Prostate gland (tissue), 2 donors: ENCODE measurements around the gene FILIP1. TPM values are rescaled to one million over a fixed set of nuclear protein-coding genes. Genes with fewer than 3 reads are reported as not detected.

Source experiments
- DNase-seq: peaks from one replicate; pipeline ENCODE4 v3.0.0-alpha.2; 2019; ENCODE audit warnings: low spot score
- H3K27ac ChIP-seq, 2 donors: fragments of 200-600 bp; sonication (generic); 2 replicates each; pipeline ENCODE4 v1.5.1; 2017 to 2019
- H3K27me3 ChIP-seq: fragments of 200-600 bp; sonication (generic); replicated peaks from 2 replicates; pipeline ENCODE4 v1.5.1; 2019; ENCODE audit not compliant: insufficient read depth
- H3K36me3 ChIP-seq, 2 donors: fragments of 200-600 bp; sonication (generic); 1 replicate in 1 of 2; 2 replicates in 1 of 2; pipeline versions ENCODE4 v1.5.1 to v1.8.1; 2017 to 2019
- H3K4me1 ChIP-seq: fragments of 200-600 bp; sonication (generic); replicated peaks from 2 replicates; pipeline ENCODE4 v1.5.1; 2019
- H3K4me3 ChIP-seq, 2 donors: fragments of 200-600 bp; sonication (generic); 2 replicates each; pipeline ENCODE4 v1.5.1; 2017 to 2019
- H3K9me3 ChIP-seq: fragments of 200-600 bp; sonication (generic); 2 replicates; pipeline ENCODE4 v1.5.1; 2017
- POLR2A ChIP-seq: fragments of 450-650 bp; IDR thresholded peaks from one replicate; pipeline ENCODE4 v1.6.1; 2016; ENCODE audit warnings: antibody characterized with exemption, mild to moderate bottlenecking
- POLR2AphosphoS5 ChIP-seq: sonication (generic); formaldehyde crosslinking; IDR thresholded peaks from one replicate; pipeline ENCODE4 v1.6.1; 2017; ENCODE audit warnings: antibody characterized with exemption
- WGBS: methylation state at CpG from one replicate; pipeline ENCODE4 v1.1.5; 2018; 5-methylcytosine and 5-hydroxymethylcytosine counted together
- intact Hi-C: fragments of 100-400 bp; cut with DNase I; formaldehyde crosslinking; loops from one replicate; pipeline ENCODE4 v1.14.2; 2022
- total RNA-seq, 2 donors: library from RNA; depleted of rRNA; stranded (reverse); fragments of >200 nt; gene quantifications; one replicate each; pipeline ENCODE4 v1.1.0, GENCODE V29; 2016
- TF ChIP-seq, protein P1 (sequence below), 4 experiments: fragments of 200-600 bp in 2 of 4; fragments of 450-650 bp in 2 of 4; sonication (generic) in 2 of 4; IDR thresholded peaks; 1 replicate in 3 of 4; 2 replicates in 1 of 4; pipeline ENCODE4 v1.5.1; 2016 to 2019; ENCODE audit warnings: antibody characterized with exemption in 4 of 4, mild to moderate bottlenecking in 2 of 4, moderate library complexity in 2 of 4

FILIP1 gene
- total RNA-seq, 2 donors from 2014 or later, result 2.1 to 3.3 TPM

DNA sequence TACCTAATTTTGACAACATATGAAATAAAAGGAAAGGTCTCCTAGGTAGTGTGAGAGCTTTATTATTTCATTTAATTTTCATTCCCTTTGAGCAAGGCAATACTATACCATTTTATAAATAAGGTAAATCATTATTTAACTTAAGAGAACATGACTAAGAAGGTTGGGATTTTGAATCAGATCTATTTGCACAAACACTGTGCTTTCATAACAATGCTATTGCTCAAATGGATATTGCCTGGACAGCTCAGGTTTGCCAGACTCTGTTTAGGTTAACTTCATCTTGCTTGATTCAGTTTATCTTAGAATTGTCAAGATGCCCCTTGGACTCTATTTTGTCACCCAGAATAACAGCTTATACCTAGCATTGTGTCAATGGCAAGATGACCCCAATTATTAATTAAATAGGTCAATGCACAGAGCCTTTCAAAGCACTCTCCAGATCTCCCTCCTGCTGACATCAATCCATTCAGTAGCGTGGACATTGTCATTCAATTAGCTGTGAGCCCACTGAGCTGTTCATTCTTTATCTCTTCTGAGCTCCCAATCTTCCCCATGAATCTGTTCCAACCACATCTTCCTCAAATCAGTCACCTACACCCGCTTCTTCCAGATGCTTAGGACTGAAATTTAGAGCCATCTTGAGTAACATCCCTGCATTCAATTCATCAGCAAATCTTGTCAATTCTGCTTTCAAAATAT is 166.9 kb downstream of the FILIP1 start:
- Histone ChIP-seq H3K4me3 (no peak overlapping the region), H3K9me3 (no peaks in the 10 kb centered on the region), H3K36me3 (no peaks in the 10 kb centered on the region), H3K27me3 (no peaks in the 10 kb centered on the region), H3K4me1 (no peaks in the 10 kb centered on the region), H3K27ac (no peak overlapping the region)
- intact Hi-C loops, result no loop called here
- TF ChIP-seq POLR2AphosphoS5 (no peak), POLR2A (no peak)
- TF ChIP-seq, protein P1, sequence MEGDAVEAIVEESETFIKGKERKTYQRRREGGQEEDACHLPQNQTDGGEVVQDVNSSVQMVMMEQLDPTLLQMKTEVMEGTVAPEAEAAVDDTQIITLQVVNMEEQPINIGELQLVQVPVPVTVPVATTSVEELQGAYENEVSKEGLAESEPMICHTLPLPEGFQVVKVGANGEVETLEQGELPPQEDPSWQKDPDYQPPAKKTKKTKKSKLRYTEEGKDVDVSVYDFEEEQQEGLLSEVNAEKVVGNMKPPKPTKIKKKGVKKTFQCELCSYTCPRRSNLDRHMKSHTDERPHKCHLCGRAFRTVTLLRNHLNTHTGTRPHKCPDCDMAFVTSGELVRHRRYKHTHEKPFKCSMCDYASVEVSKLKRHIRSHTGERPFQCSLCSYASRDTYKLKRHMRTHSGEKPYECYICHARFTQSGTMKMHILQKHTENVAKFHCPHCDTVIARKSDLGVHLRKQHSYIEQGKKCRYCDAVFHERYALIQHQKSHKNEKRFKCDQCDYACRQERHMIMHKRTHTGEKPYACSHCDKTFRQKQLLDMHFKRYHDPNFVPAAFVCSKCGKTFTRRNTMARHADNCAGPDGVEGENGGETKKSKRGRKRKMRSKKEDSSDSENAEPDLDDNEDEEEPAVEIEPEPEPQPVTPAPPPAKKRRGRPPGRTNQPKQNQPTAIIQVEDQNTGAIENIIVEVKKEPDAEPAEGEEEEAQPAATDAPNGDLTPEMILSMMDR (IDR thresholded peaks at IDR 0.05), result no peak
- WGBS, result 82% methylated on average over 2 of the region's 2 CpGs
- no peak for DNase-seq

- Histone ChIP-seq H3K36me3 (no peaks in the 10 kb centered on the region), H3K4me3 (no peak overlapping the region), H3K27me3 (no peaks in the 10 kb centered on the region), H3K9me3 (no peaks in the 10 kb centered on the region), H3K4me1 (no peaks in the 10 kb centered on the region), H3K27ac (no peak overlapping the region)
- TF ChIP-seq POLR2A, result no peak
- TF ChIP-seq, protein P1 (IDR thresholded peaks at IDR 0.05), result no peak
- TF ChIP-seq POLR2AphosphoS5, result no peak
- WGBS, result 63% methylated on average over 2 of the region's 2 CpGs
- intact Hi-C loops, result no loop called here
- DNase-seq, result no peak
Measured at GRCh38 chr6:75318900-75319299, 174.7 kb downstream of the FILIP1 start.

GRCh38 chr6:75317503-75318206 is 175.9 kb downstream of the FILIP1 start:
- TF ChIP-seq, protein P1 (IDR thresholded peaks at IDR 0.05), result no peak
- 56% methylated on average over 4 of the region's 4 CpGs for WGBS
- Histone ChIP-seq H3K4me1 (no peaks in the 10 kb centered on the region), H3K36me3 (no peaks in the 10 kb centered on the region), H3K27me3 (no peaks in the 10 kb centered on the region), H3K27ac (no peak overlapping the region), H3K9me3 (no peaks in the 10 kb centered on the region), H3K4me3 (no peak overlapping the region)
- DNase-seq, result no peak
- intact Hi-C loops, result no loop called here

DNA sequence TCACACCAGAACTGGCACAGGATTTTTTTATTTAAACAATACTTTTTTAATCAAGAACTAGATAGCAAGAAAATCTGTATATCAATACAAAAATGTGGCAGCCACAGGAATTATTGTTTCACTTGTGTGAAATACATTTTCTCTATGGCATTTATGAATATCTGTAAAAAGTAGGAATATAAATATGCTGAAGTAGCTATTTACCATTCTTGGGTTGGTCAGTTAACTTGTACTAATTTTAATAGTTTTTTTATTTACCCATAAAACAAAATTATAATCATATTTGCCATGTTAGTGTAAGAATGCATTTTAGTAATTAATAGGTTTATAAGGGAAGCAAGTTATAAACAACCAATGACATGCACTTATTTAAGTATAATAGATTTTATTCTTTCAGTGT is 177.6 kb downstream of the FILIP1 start:
- Histone ChIP-seq H3K9me3 (no peaks in the 10 kb centered on the region), H3K4me3 (no peak overlapping the region), H3K27me3 (no peaks in the 10 kb centered on the region), H3K36me3 (no peaks in the 10 kb centered on the region), H3K27ac (no peak overlapping the region), H3K4me1 (no peaks in the 10 kb centered on the region)
- intact Hi-C loops, result no loop called here
- no peak for DNase-seq
- TF ChIP-seq POLR2AphosphoS5 (no peak), POLR2A (no peak)
- TF ChIP-seq, protein P1 (IDR thresholded peaks at IDR 0.05), result no peak
